Activated naive CD4-positive, alpha-beta T cell treated with anti-CD3 and anti-CD28 coated beads, Interleukin-2, amount 10 ng/mL, durations not matched to agents 7 days and 5 days (primary cell): ENCODE data around the gene GPLD1.
"Not testable (repeated sequence)": the region's sequence is repeated elsewhere in the genome, so short reads cannot be mapped to it uniquely, and the experiment has no call there.

Source experiments
- CTCF ChIA-PET: fragments of 350-600 bp; sonication (Branson Sonifier 250); formaldehyde crosslinking; loops from one replicate; lab custom pipeline; 2021; ENCODE audit warnings: antibody characterized with exemption; lab: Charles Lee
- DNase-seq: peaks from one replicate; pipeline ENCODE4 v3.0.0-alpha.2; 2020
- H3K27ac Mint-ChIP-seq: one replicate; pipeline ENCODE4 v1.8.0; 2021; ENCODE audit warnings: mild to moderate bottlenecking, moderate library complexity, mixed read lengths
- H3K27me3 Mint-ChIP-seq: one replicate; pipeline ENCODE4 v1.8.0; 2021; ENCODE audit warnings: mild to moderate bottlenecking, mixed read lengths
- H3K36me3 Mint-ChIP-seq: one replicate; pipeline ENCODE4 v1.8.0; 2021; ENCODE audit warnings: mixed read lengths
- H3K4me1 Mint-ChIP-seq: one replicate; pipeline ENCODE4 v1.8.0; 2021; ENCODE audit warnings: mixed read lengths
- H3K4me3 Mint-ChIP-seq: one replicate; pipeline ENCODE4 v1.8.0; 2021; ENCODE audit warnings: mild to moderate bottlenecking, moderate library complexity, mixed read lengths
- H3K9me3 Mint-ChIP-seq: one replicate; pipeline ENCODE4 v1.8.0; 2021; ENCODE audit warnings: mixed read lengths

GPLD1 gene

GRCh38 chr6:24402697-24403500 lies 86.5 kb downstream of the GPLD1 start, which contains the start of gene MRS2:
Gene MRS2, plus strand, starts transcription at chr6:24402936. Its CDS starts 111 bp downstream, at chr6:24403047.
- peak; percentile 77 for DNase-seq
- Mint-ChIP-seq H3K27ac (peak within 1 kb of the TSS; percentile 58), H3K4me1 (peaks cover 24% of the 10 kb centered on the region), H3K9me3 (no peaks in the 10 kb centered on the region), H3K27me3 (peaks cover 25% of the 10 kb centered on the region), H3K4me3 (peak within 1 kb of the TSS; percentile 95), H3K36me3 (peaks cover 17% of the 10 kb centered on the region)
- CTCF ChIA-PET: interaction anchor here (1.6 kb wide), 1 partner anchor 120 kb away, joined by 3 read pairs; no protein-coding TSS in a partner anchor

- no peak overlapping the region for H3K27ac Mint-ChIP-seq
- H3K36me3 Mint-ChIP-seq: peaks cover 17% of the 10 kb centered on the region
- H3K9me3 Mint-ChIP-seq: no peaks in the 10 kb centered on the region
- peaks cover 24% of the 10 kb centered on the region for H3K4me1 Mint-ChIP-seq
- peaks cover 32% of the 10 kb centered on the region for H3K27me3 Mint-ChIP-seq
- CTCF ChIA-PET: no interaction called here
- peak overlapping the region; percentile 95 for H3K4me3 Mint-ChIP-seq
- no peak for DNase-seq
Measured at GRCh38 chr6:24401458-24401857, 87.9 kb downstream of the GPLD1 start.

- H3K27ac Mint-ChIP-seq, CTCF ChIA-PET, DNase-seq, H3K9me3 Mint-ChIP-seq, H3K4me3 Mint-ChIP-seq: not testable (repeated sequence)
- Mint-ChIP-seq H3K4me1 (peaks cover 22% of the 10 kb centered on the region), H3K27me3 (peaks cover 37% of the 10 kb centered on the region), H3K36me3 (peaks cover 14% of the 10 kb centered on the region)
Measured at GRCh38 chr6:24400045-24401039, 89.0 kb downstream of the GPLD1 start.

GRCh38 chr6:24397631-24398030 lies 91.7 kb downstream of the GPLD1 start:
- Mint-ChIP-seq H3K27me3 (peaks cover 48% of the 10 kb centered on the region), H3K27ac (no peak overlapping the region), H3K36me3 (no peaks in the 10 kb centered on the region), H3K9me3 (no peaks in the 10 kb centered on the region), H3K4me1 (peaks cover 2% of the 10 kb centered on the region), H3K4me3 (no peak overlapping the region)
- CTCF ChIA-PET: no interaction called here
- no peak for DNase-seq

GRCh38 chr6:24396824-24397223 lies 92.6 kb downstream of the GPLD1 start:
- Mint-ChIP-seq H3K27me3 (peaks cover 53% of the 10 kb centered on the region), H3K27ac (no peak overlapping the region)

GRCh38 chr6:24394780-24395437 lies 94.5 kb downstream of the GPLD1 start:
- no peak overlapping the region for H3K27ac Mint-ChIP-seq
- H3K27me3 Mint-ChIP-seq: peaks cover 42% of the 10 kb centered on the region
- H3K4me1 Mint-ChIP-seq: peaks cover 4% of the 10 kb centered on the region
- no peak for DNase-seq
- CTCF ChIA-PET: no interaction called here
- H3K36me3 Mint-ChIP-seq: no peaks in the 10 kb centered on the region
- no peaks in the 10 kb centered on the region for H3K9me3 Mint-ChIP-seq
- H3K4me3 Mint-ChIP-seq: no peak overlapping the region

More at GRCh38 chr6:24396824-24397223, 92.6 kb downstream of the GPLD1 start:
- H3K4me1 Mint-ChIP-seq: peaks cover under 1% of the 10 kb centered on the region
- CTCF ChIA-PET: no interaction called here
- no peak for DNase-seq
- no peak overlapping the region for H3K4me3 Mint-ChIP-seq
- H3K9me3 Mint-ChIP-seq: no peaks in the 10 kb centered on the region
- no peaks in the 10 kb centered on the region for H3K36me3 Mint-ChIP-seq

GRCh38 chr6:24394061-24394779 lies 95.2 kb downstream of the GPLD1 start:
- H3K9me3 Mint-ChIP-seq: no peaks in the 10 kb centered on the region
- H3K27me3 Mint-ChIP-seq: peaks cover 38% of the 10 kb centered on the region
- H3K4me3 Mint-ChIP-seq: no peak overlapping the region
- no peaks in the 10 kb centered on the region for H3K36me3 Mint-ChIP-seq
- no peak overlapping the region for H3K27ac Mint-ChIP-seq
- H3K4me1 Mint-ChIP-seq: peaks cover 4% of the 10 kb centered on the region
- CTCF ChIA-PET: no interaction called here
- DNase-seq: no peak

- Mint-ChIP-seq H3K27ac (no peak overlapping the region), H3K9me3 (no peaks in the 10 kb centered on the region), H3K36me3 (no peaks in the 10 kb centered on the region), H3K4me3 (no peak overlapping the region), H3K27me3 (peaks cover 34% of the 10 kb centered on the region), H3K4me1 (peaks cover 4% of the 10 kb centered on the region)
- DNase-seq: no peak
- CTCF ChIA-PET: interaction anchor here (1.5 kb wide), 2 partner anchors 22 to 109 kb away, joined by 3 to 7 read pairs; no protein-coding TSS in a partner anchor
Measured at GRCh38 chr6:24391756-24392405, 97.5 kb downstream of the GPLD1 start.

- no peak for DNase-seq
- H3K9me3 Mint-ChIP-seq: no peaks in the 10 kb centered on the region
- CTCF ChIA-PET: interaction anchor here (1.5 kb wide), 1 partner anchor 108 kb away, joined by 7 read pairs; no protein-coding TSS in a partner anchor
- H3K36me3 Mint-ChIP-seq: no peaks in the 10 kb centered on the region
- no peak overlapping the region for H3K27ac Mint-ChIP-seq
- peaks cover 32% of the 10 kb centered on the region for H3K27me3 Mint-ChIP-seq
- peaks cover 4% of the 10 kb centered on the region for H3K4me1 Mint-ChIP-seq
- H3K4me3 Mint-ChIP-seq: no peak overlapping the region
Measured at GRCh38 chr6:24391208-24391607, 98.2 kb downstream of the GPLD1 start.

- Mint-ChIP-seq H3K4me3 (no peak overlapping the region), H3K36me3 (no peaks in the 10 kb centered on the region), H3K27ac (no peak overlapping the region), H3K4me1 (peaks cover 4% of the 10 kb centered on the region), H3K27me3 (peaks cover 20% of the 10 kb centered on the region), H3K9me3 (no peaks in the 10 kb centered on the region)
- DNase-seq: no peak
- CTCF ChIA-PET: interaction anchor here (0.6 to 3.5 kb wide), 2 partner anchors 104 to 187 kb away, joined by 3 to 18 read pairs; no protein-coding TSS in a partner anchor
Measured at GRCh38 chr6:24387818-24388217, 101.6 kb downstream of the GPLD1 start.

GRCh38 chr6:24385536-24386269 lies 103.7 kb downstream of the GPLD1 start:
- Mint-ChIP-seq H3K27ac (no peak overlapping the region), H3K9me3 (no peaks in the 10 kb centered on the region)
- CTCF ChIA-PET: no interaction called here

GRCh38 chr6:24384369-24385130 lies 104.8 kb downstream of the GPLD1 start:
- H3K27ac Mint-ChIP-seq, H3K4me1 Mint-ChIP-seq, DNase-seq, CTCF ChIA-PET, H3K4me3 Mint-ChIP-seq, H3K9me3 Mint-ChIP-seq, H3K36me3 Mint-ChIP-seq: not testable (repeated sequence)
- H3K27me3 Mint-ChIP-seq: peaks cover 11% of the 10 kb centered on the region

More at GRCh38 chr6:24385536-24386269, 103.7 kb downstream of the GPLD1 start:
- Mint-ChIP-seq H3K4me3 (no peak overlapping the region), H3K36me3 (no peaks in the 10 kb centered on the region), H3K4me1 (no peaks in the 10 kb centered on the region), H3K27me3 (peaks cover 17% of the 10 kb centered on the region)
- no peak for DNase-seq
